Common myeloid progenitor, CD34-positive (primary cell): ENCODE measurements around the gene HOXB5.
A peak's percentile ranks its signal among the peaks of the same experiment; 100 is the strongest.

Source experiments
- CTCF ChIA-PET: fragments of 350-600 bp; sonication (Branson Sonifier 250); formaldehyde crosslinking; loops from one replicate; lab custom pipeline; 2021; ENCODE audit warnings: antibody characterized with exemption; lab: Charles Lee
- POLR2A ChIA-PET: fragments of 350-600 bp; sonication (Branson Sonifier 250); formaldehyde crosslinking; loops from one replicate; lab custom pipeline; 2021; ENCODE audit warnings: antibody characterized with exemption; lab: Charles Lee
- DNase-seq, 3 donors: peaks; one replicate each; pipeline versions ENCODE4 v3.0.0 to v3.0.0-alpha.2; 2013
- H3K27ac ChIP-seq, 2 experiments: 1 replicate in 1 of 2; 2 replicates in 1 of 2; pipeline ENCODE4 v1.7.0; 2013; ENCODE audit warnings: inconsistent platforms in 2 of 2, low read length in 2 of 2, mild to moderate bottlenecking in 2 of 2, low read depth in 1 of 2, moderate library complexity in 1 of 2; ENCODE audit not compliant: severe bottlenecking in 2 of 2, insufficient read depth in 1 of 2, poor library complexity in 1 of 2
- H3K27me3 ChIP-seq, 5 experiments: replicated peaks in 2 of 5; 1 replicate in 3 of 5; 2 replicates in 2 of 5; pipeline versions ENCODE4 v1.6.1 to v1.7.0; 2013; ENCODE audit warnings: low read length in 4 of 5, mild to moderate bottlenecking in 2 of 5, moderate library complexity in 2 of 5, inconsistent platforms in 1 of 5; ENCODE audit not compliant: insufficient read depth in 5 of 5, control insufficient read depth in 4 of 5
- H3K36me3 ChIP-seq, 4 experiments: 1 replicate in 2 of 4; 2 replicates in 2 of 4; pipeline versions ENCODE4 v1.6.1 to v1.7.0; 2013; ENCODE audit warnings: low read length in 3 of 4, control low read depth in 1 of 4, mild to moderate bottlenecking in 1 of 4; ENCODE audit not compliant: control insufficient read depth in 4 of 4, insufficient read depth in 4 of 4
- H3K4me1 ChIP-seq, 4 experiments: 1 replicate in 3 of 4; 2 replicates in 1 of 4; pipeline versions ENCODE4 v1.6.1 to v1.7.1; 2013; ENCODE audit warnings: low read length in 3 of 4, mild to moderate bottlenecking in 3 of 4, control low read depth in 1 of 4, inconsistent platforms in 1 of 4, moderate library complexity in 1 of 4; ENCODE audit not compliant: control insufficient read depth in 4 of 4, insufficient read depth in 4 of 4; ENCODE audit errors: control extremely low read depth in 1 of 4
- H3K4me3 ChIP-seq, 7 experiments: 1 replicate in 4 of 7; 2 replicates in 3 of 7; pipeline versions ENCODE4 v1.5.1 to v1.7.0; 2013; ENCODE audit warnings: mild to moderate bottlenecking in 7 of 7, low read length in 6 of 7, moderate library complexity in 6 of 7, inconsistent platforms in 2 of 7, low read depth in 2 of 7, control low read depth in 1 of 7; ENCODE audit not compliant: insufficient read depth in 4 of 7, control insufficient read depth in 1 of 7; ENCODE audit errors: extremely low read depth in 1 of 7
- H3K9me3 ChIP-seq, 5 experiments: 1 replicate in 4 of 5; 2 replicates in 1 of 5; pipeline versions ENCODE4 v1.6.1 to v1.7.1; 2013; ENCODE audit warnings: low read length in 4 of 5, mild to moderate bottlenecking in 2 of 5, inconsistent platforms in 1 of 5, low read depth in 1 of 5, moderate library complexity in 1 of 5; ENCODE audit not compliant: control insufficient read depth in 4 of 5, insufficient read depth in 2 of 5; ENCODE audit errors: control extremely low read depth in 1 of 5
- WGBS: methylation state at CpG from one replicate; pipeline ENCODE4 v1.1.5; 2013; ENCODE audit not compliant: insufficient coverage; 5-methylcytosine and 5-hydroxymethylcytosine counted together

HOXB5 gene

DNA sequence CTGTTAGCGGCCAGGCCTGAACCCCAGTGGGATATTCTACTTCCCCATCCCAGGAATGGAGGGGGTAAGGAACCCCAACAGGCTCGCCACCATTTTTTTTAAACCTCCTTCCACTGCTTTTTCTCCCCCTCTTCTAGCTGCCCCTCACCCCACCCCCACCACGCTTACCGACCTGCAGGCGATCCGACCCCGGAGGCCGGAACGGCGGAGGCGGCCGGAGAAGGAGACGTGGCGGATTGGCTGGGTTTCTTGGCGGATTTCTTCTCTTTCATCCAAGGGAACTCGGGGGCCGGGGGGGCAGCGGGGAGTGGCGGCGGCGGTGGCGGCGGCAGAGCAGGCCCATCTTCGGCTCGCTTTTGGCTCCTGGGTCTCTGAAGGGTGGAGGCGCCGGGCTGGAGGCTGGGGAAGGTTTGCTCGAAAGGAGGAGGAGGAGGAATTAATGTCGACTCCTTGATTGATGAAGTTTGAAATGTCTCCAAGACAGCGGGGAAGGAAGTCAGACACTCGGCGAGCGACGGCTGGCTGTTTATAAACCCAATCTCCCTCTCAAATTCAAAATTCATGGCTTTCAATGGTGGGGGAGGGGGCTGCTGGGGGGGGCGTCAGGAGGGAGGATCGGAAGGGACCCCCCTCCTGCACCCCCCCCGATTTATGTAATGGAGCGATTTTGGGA is 49.1 kb downstream of the HOXB5 start:
- peak overlapping the region; percentile 83 to 95 for H3K27ac ChIP-seq
- 1% methylated on average over 16 of the region's 38 CpGs for WGBS
- H3K36me3 ChIP-seq = peaks cover 0 to 8% (median 3%) of the 10 kb centered on the region in 4 experiments
- DNase-seq = peak; percentile 61 to 85 (median 78)
- no peaks in the 10 kb centered on the region for H3K27me3 ChIP-seq
- ChIA-PET POLR2A (interaction anchor here (0.7 to 1.0 kb wide), 3 partner anchors 28 to 51 kb away, joined by 3 to 5 read pairs (median 4); no protein-coding TSS in a partner anchor), CTCF (interaction anchor here (0.7 to 1.4 kb wide), 3 partner anchors 10 to 35 kb away, joined by 3 to 6 read pairs (median 3); no protein-coding TSS in a partner anchor)
- H3K4me3 ChIP-seq = peak overlapping the region; percentile 30 to 95 (median 89)
- H3K4me1 ChIP-seq = peaks cover 22 to 79% (median 63%) of the 10 kb centered on the region in 4 experiments
- no peaks in the 10 kb centered on the region for H3K9me3 ChIP-seq

GRCh38 chr17:48543854-48544348 is 49.7 kb downstream of the HOXB5 start:
- H3K27ac ChIP-seq = peak overlapping the region; percentile 83 to 95
- peak in 2 of 3 donors; percentile 33 to 46 for DNase-seq
- whole genome bisulfite sequencing = 0% methylated on average over 12 of the region's 20 CpGs
- peak overlapping the region; percentile 60 to 95 (median 89) for H3K4me3 ChIP-seq
- peaks cover 22 to 79% (median 64%) of the 10 kb centered on the region in 4 experiments for H3K4me1 ChIP-seq
- no peaks in the 10 kb centered on the region for H3K27me3 ChIP-seq
- CTCF ChIA-PET = interaction anchor here (0.7 to 1.6 kb wide), 4 partner anchors 11 to 36 kb away, joined by 3 to 6 read pairs (median 3); no protein-coding TSS in a partner anchor
- POLR2A ChIA-PET = interaction anchor here (0.7 to 1.0 kb wide), 3 partner anchors 28 to 50 kb away, joined by 3 to 5 read pairs (median 4); no protein-coding TSS in a partner anchor
- H3K36me3 ChIP-seq = peaks cover 0 to 5% (median 2%) of the 10 kb centered on the region in 4 experiments
- no peaks in the 10 kb centered on the region for H3K9me3 ChIP-seq

DNA sequence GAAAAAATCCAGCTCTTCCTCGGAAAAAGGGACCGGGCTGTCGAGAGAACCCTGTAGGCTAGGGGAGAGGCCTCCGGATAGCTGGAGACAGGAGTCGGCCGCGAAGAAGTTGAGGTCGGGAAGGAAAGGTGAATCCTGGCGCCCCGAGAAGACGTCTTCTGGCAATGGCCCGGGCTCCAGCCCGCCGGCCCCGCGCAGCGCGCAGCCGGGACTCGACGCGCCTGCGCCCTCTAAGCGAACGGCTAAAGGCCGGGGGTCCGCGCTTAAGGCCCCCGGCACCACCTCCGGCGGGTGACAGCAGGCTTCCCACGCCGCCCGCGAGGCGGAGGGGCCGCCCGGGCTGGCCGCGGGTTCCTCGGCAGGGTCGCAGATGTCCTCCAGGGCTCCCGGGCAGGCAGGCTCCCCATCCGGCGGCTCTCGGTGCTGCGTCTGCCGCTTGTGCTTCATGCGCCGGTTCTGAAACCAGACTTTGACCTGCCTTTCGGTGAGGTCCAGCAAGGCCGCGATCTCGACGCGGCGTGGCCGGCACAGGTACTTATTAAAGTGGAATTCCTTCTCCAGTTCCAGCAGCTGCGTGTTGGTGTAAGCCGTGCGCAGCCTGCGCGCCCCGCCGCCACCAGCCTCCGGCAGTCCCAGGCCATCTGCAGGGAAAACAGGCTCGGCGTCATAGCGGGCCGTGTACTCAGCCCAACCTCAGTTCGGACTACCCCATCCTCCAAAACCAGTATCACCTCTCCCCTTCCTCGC is 50.3 kb downstream of the HOXB5 start:
- Histone ChIP-seq H3K27me3 (no peaks in the 10 kb centered on the region), H3K9me3 (no peaks in the 10 kb centered on the region), H3K4me3 (peak overlapping the region; percentile 60 to 95 (median 89)), H3K4me1 (peaks cover 22 to 76% (median 59%) of the 10 kb centered on the region in 4 experiments), H3K27ac (peak overlapping the region; percentile 83 to 95), H3K36me3 (peaks cover 0 to 4% (median 2%) of the 10 kb centered on the region in 4 experiments)
- DNase-seq = peak in 2 of 3 donors; percentile 54 to 65
- CTCF ChIA-PET = interaction anchor here (0.7 to 1.6 kb wide), 5 partner anchors 9 to 65 kb away, joined by 3 read pairs; no protein-coding TSS in a partner anchor
- POLR2A ChIA-PET = interaction anchor here (1.0 kb wide), 1 partner anchor 31 kb away, joined by 4 read pairs; no protein-coding TSS in a partner anchor
- WGBS = under 1% methylated on average over 68 of the region's 72 CpGs

- H3K27me3 ChIP-seq = no peaks in the 10 kb centered on the region
- H3K9me3 ChIP-seq = no peaks in the 10 kb centered on the region
- WGBS = 0% methylated on average over 9 of the region's 12 CpGs
- CTCF ChIA-PET = interaction anchor here (0.7 to 1.6 kb wide), 4 partner anchors 8 to 64 kb away, joined by 3 read pairs; no protein-coding TSS in a partner anchor
- peak overlapping the region; percentile 60 to 95 (median 89) for H3K4me3 ChIP-seq
- no peak for DNase-seq
- H3K27ac ChIP-seq = peak overlapping the region; percentile 83 to 95
- peaks cover 20 to 71% (median 53%) of the 10 kb centered on the region in 4 experiments for H3K4me1 ChIP-seq
- peaks cover 0 to 4% (median 2%) of the 10 kb centered on the region in 4 experiments for H3K36me3 ChIP-seq
- POLR2A ChIA-PET = no interaction called here
Observed at GRCh38 chr17:48542698-48543106, 50.9 kb downstream of the HOXB5 start.

DNA sequence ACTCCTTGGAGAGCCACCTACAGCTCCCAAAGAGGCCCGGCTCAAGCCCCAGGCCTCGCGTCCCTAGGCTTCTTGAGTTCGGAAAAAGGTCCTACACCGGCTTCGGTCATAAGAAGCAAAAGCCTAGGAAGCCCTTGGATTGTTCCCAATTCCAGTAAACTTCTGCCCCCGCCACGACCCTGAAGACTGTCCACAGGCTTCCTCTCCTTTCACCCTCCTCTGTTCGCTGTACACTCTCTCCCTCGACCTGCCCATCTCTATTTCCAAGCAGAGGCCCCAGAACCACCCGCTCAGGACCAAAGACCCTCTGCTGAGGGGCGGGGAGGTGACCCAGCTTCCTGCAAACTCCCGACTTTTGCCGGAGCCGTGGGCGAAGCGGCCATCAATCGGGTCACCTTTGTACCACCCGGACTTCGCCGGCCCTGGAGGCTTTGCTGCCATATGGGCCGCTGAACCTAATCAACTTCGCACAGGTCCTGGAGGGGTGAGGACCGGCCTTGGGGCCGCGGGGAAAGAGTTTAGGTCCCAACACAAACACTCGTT is 51.4 kb downstream of the HOXB5 start:
- Histone ChIP-seq H3K36me3 (peaks cover 0 to 4% (median 2%) of the 10 kb centered on the region in 4 experiments), H3K4me1 (peaks cover 15 to 66% (median 48%) of the 10 kb centered on the region in 4 experiments), H3K27me3 (no peaks in the 10 kb centered on the region), H3K9me3 (no peaks in the 10 kb centered on the region), H3K4me3 (peak overlapping the region; percentile 63 to 95 (median 89)), H3K27ac (peak overlapping the region; percentile 83 to 95)
- CTCF ChIA-PET = interaction anchor here (0.7 to 3.2 kb wide), 6 partner anchors 9 to 82 kb away, joined by 3 to 14 read pairs (median 3); no protein-coding TSS in a partner anchor
- under 1% methylated on average over 20 of the region's 27 CpGs for WGBS
- POLR2A ChIA-PET = interaction anchor here (1.2 kb wide), 1 partner anchor 50 kb away, joined by 4 read pairs; no protein-coding TSS in a partner anchor
- DNase-seq = no peak

DNA sequence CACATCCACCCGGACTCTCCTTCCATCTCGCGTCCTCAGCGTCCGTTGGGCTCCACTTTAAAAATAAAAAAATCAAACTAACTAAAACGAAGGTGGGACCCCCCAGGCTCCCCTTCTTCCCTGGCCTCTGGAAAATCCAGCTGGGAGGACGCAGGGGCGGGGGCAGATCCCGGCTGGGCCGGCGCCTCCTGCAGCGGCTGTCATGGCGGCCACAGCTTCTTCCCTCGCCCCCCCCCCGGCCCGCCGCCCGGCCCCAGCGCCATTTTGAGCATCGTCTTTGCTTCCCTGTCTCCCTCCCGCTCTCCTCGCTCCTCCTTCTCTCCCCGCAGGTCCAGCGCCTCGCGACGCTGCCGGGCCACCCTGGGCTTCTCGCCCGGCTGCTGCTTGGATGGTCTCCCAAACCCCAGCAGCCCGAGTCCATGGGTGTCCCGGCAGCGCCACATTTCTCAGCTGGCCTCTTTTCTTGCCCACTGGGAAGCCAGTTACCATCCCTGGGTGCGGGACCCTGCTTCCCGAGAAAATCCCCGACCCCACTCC is 51.9 kb downstream of the HOXB5 start:
- H3K27ac ChIP-seq = peak overlapping the region; percentile 83 to 95
- peak in 1 of 3 donors; percentile 56 for DNase-seq

More for the DNA sequence above, 51.9 kb downstream of the HOXB5 start:
- ChIA-PET CTCF (interaction anchor here (0.7 to 3.2 kb wide), 6 partner anchors 9 to 82 kb away, joined by 3 to 14 read pairs (median 3); no protein-coding TSS in a partner anchor), POLR2A (interaction anchor here (0.7 to 1.2 kb wide), 2 partner anchors 46 to 51 kb away, joined by 4 to 5 read pairs; no protein-coding TSS in a partner anchor)
- peaks cover 12 to 60% (median 43%) of the 10 kb centered on the region in 4 experiments for H3K4me1 ChIP-seq
- WGBS = 0% methylated on average over 12 of the region's 36 CpGs
- no peaks in the 10 kb centered on the region for H3K9me3 ChIP-seq
- peak overlapping the region; percentile 63 to 95 (median 89) for H3K4me3 ChIP-seq
- no peaks in the 10 kb centered on the region for H3K27me3 ChIP-seq
- H3K36me3 ChIP-seq = peaks cover 0 to 4% (median 2%) of the 10 kb centered on the region in 4 experiments
